Measurements from ENCODE around the gene GOLGA6C.
"Not testable (repeated sequence)": the region's sequence is repeated elsewhere in the genome, so short reads cannot be mapped to it uniquely, and the experiment has no call there.

Gene GOLGA6C

GRCh38 chr15:75298541-75299310 lies 40.6 kb downstream of the GOLGA6C start:
- not testable (repeated sequence) for H3K27me3 ChIP-seq (ENCODE audit: control insufficient read depth, insufficient read depth, low read length); H3K4me3 ChIP-seq (ENCODE audit: low read length); H3K27ac ChIP-seq (ENCODE audit: low read length); H3K36me3 ChIP-seq (ENCODE audit: control insufficient read depth, insufficient read depth, low read length); DNase-seq (ENCODE audit: low read depth, low spot score); H3K4me1 ChIP-seq (ENCODE audit: control insufficient read depth, insufficient read depth, low read length); H3K9me3 ChIP-seq (ENCODE audit: control insufficient read depth, insufficient read depth, low read length)
- WGBS (ENCODE audit: insufficient coverage, insufficient read length), result no CpG with 5 or more reads among the region's 13 CpGs

GRCh38 chr15:75299311-75299688 lies 41.2 kb downstream of the GOLGA6C start:
- H3K27me3 ChIP-seq (ENCODE audit: control insufficient read depth, insufficient read depth, low read length); DNase-seq (ENCODE audit: low read depth, low spot score); H3K36me3 ChIP-seq (ENCODE audit: control insufficient read depth, insufficient read depth, low read length); H3K4me1 ChIP-seq (ENCODE audit: control insufficient read depth, insufficient read depth, low read length); H3K9me3 ChIP-seq (ENCODE audit: control insufficient read depth, insufficient read depth, low read length); H3K27ac ChIP-seq (ENCODE audit: low read length); H3K4me3 ChIP-seq (ENCODE audit: low read length): not testable (repeated sequence)
- WGBS (ENCODE audit: insufficient coverage, insufficient read length), result no CpG with 5 or more reads among the region's 6 CpGs

GRCh38 chr15:75300026-75300425 lies 41.9 kb downstream of the GOLGA6C start:
- DNase-seq (ENCODE audit: low read depth, low spot score); H3K27me3 ChIP-seq (ENCODE audit: control insufficient read depth, insufficient read depth, low read length); H3K27ac ChIP-seq (ENCODE audit: low read length); H3K9me3 ChIP-seq (ENCODE audit: control insufficient read depth, insufficient read depth, low read length); H3K4me3 ChIP-seq (ENCODE audit: low read length); H3K36me3 ChIP-seq (ENCODE audit: control insufficient read depth, insufficient read depth, low read length); H3K4me1 ChIP-seq (ENCODE audit: control insufficient read depth, insufficient read depth, low read length): not testable (repeated sequence)
- WGBS (ENCODE audit: insufficient coverage, insufficient read length), result no CpG with 5 or more reads among the region's 6 CpGs

- no CpG with 5 or more reads among the region's 9 CpGs for WGBS (ENCODE audit: insufficient coverage, insufficient read length)
- DNase-seq (ENCODE audit: low read depth, low spot score), result no peak
- Histone ChIP-seq H3K27ac (ENCODE audit: low read length) (no peak overlapping the region), H3K27me3 (ENCODE audit: control insufficient read depth, insufficient read depth, low read length) (no peaks in the 10 kb centered on the region), H3K4me1 (ENCODE audit: control insufficient read depth, insufficient read depth, low read length) (no peaks in the 10 kb centered on the region), H3K4me3 (ENCODE audit: low read length) (no peak overlapping the region), H3K36me3 (ENCODE audit: control insufficient read depth, insufficient read depth, low read length) (no peaks in the 10 kb centered on the region), H3K9me3 (ENCODE audit: control insufficient read depth, insufficient read depth, low read length) (no peaks in the 10 kb centered on the region)
These were observed 44.2 kb downstream of the GOLGA6C start for GRCh38 chr15:75302318-75302717.

- not testable (repeated sequence) for DNase-seq (ENCODE audit: low read depth, low spot score); H3K36me3 ChIP-seq (ENCODE audit: control insufficient read depth, insufficient read depth, low read length); H3K27ac ChIP-seq (ENCODE audit: low read length); H3K4me1 ChIP-seq (ENCODE audit: control insufficient read depth, insufficient read depth, low read length); H3K9me3 ChIP-seq (ENCODE audit: control insufficient read depth, insufficient read depth, low read length); H3K27me3 ChIP-seq (ENCODE audit: control insufficient read depth, insufficient read depth, low read length); H3K4me3 ChIP-seq (ENCODE audit: low read length)
- no CpG with 5 or more reads among the region's 4 CpGs for WGBS (ENCODE audit: insufficient coverage, insufficient read length)
These were observed 44.6 kb downstream of the GOLGA6C start for GRCh38 chr15:75302753-75303152.

- no peaks in the 10 kb centered on the region for H3K36me3 ChIP-seq (ENCODE audit: control insufficient read depth, insufficient read depth, low read length)
- no peaks in the 10 kb centered on the region for H3K4me1 ChIP-seq (ENCODE audit: control insufficient read depth, insufficient read depth, low read length)
- DNase-seq (ENCODE audit: low read depth, low spot score), result no peak
- H3K27me3 ChIP-seq (ENCODE audit: control insufficient read depth, insufficient read depth, low read length), result no peaks in the 10 kb centered on the region
- WGBS (ENCODE audit: insufficient coverage, insufficient read length), result no CpG with 5 or more reads among the region's 3 CpGs
- H3K4me3 ChIP-seq (ENCODE audit: low read length), result no peak overlapping the region
- H3K9me3 ChIP-seq (ENCODE audit: control insufficient read depth, insufficient read depth, low read length), result no peaks in the 10 kb centered on the region
- no peak overlapping the region for H3K27ac ChIP-seq (ENCODE audit: low read length)
These were observed 48.1 kb downstream of the GOLGA6C start for GRCh38 chr15:75306188-75306587.

GRCh38 chr15:75307778-75308390 lies 49.8 kb downstream of the GOLGA6C start:
- H3K27me3 ChIP-seq (ENCODE audit: control insufficient read depth, insufficient read depth, low read length), result no peaks in the 10 kb centered on the region
- H3K4me1 ChIP-seq (ENCODE audit: control insufficient read depth, insufficient read depth, low read length), result no peaks in the 10 kb centered on the region
- no peaks in the 10 kb centered on the region for H3K36me3 ChIP-seq (ENCODE audit: control insufficient read depth, insufficient read depth, low read length)
- H3K9me3 ChIP-seq (ENCODE audit: control insufficient read depth, insufficient read depth, low read length), result no peaks in the 10 kb centered on the region
- H3K4me3 ChIP-seq (ENCODE audit: low read length), result no peak overlapping the region
- WGBS (ENCODE audit: insufficient coverage, insufficient read length), result no CpG with 5 or more reads among the region's 15 CpGs
- no peak overlapping the region for H3K27ac ChIP-seq (ENCODE audit: low read length)
- peak; percentile 67 for DNase-seq (ENCODE audit: low read depth, low spot score)

GRCh38 chr15:75309711-75310110 lies 51.6 kb downstream of the GOLGA6C start:
- Histone ChIP-seq H3K4me3 (ENCODE audit: low read length) (no peak overlapping the region), H3K36me3 (ENCODE audit: control insufficient read depth, insufficient read depth, low read length) (no peaks in the 10 kb centered on the region), H3K27ac (ENCODE audit: low read length) (no peak overlapping the region), H3K27me3 (ENCODE audit: control insufficient read depth, insufficient read depth, low read length) (no peaks in the 10 kb centered on the region), H3K4me1 (ENCODE audit: control insufficient read depth, insufficient read depth, low read length) (no peaks in the 10 kb centered on the region), H3K9me3 (ENCODE audit: control insufficient read depth, insufficient read depth, low read length) (no peaks in the 10 kb centered on the region)
- DNase-seq (ENCODE audit: low read depth, low spot score), result no peak

GRCh38 chr15:75312548-75312947 lies 54.4 kb downstream of the GOLGA6C start:
- not testable (repeated sequence) for H3K36me3 ChIP-seq (ENCODE audit: control insufficient read depth, insufficient read depth, low read length); H3K9me3 ChIP-seq (ENCODE audit: control insufficient read depth, insufficient read depth, low read length); DNase-seq (ENCODE audit: low read depth, low spot score); H3K27ac ChIP-seq (ENCODE audit: low read length); H3K4me3 ChIP-seq (ENCODE audit: low read length); H3K4me1 ChIP-seq (ENCODE audit: control insufficient read depth, insufficient read depth, low read length); H3K27me3 ChIP-seq (ENCODE audit: control insufficient read depth, insufficient read depth, low read length)
- WGBS (ENCODE audit: insufficient coverage, insufficient read length), result no CpG with 5 or more reads among the region's 1 CpG

GRCh38 chr15:75313116-75313845 lies 55.1 kb downstream of the GOLGA6C start:
- Histone ChIP-seq H3K27me3 (ENCODE audit: control insufficient read depth, insufficient read depth, low read length) (no peaks in the 10 kb centered on the region), H3K36me3 (ENCODE audit: control insufficient read depth, insufficient read depth, low read length) (no peaks in the 10 kb centered on the region), H3K9me3 (ENCODE audit: control insufficient read depth, insufficient read depth, low read length) (no peaks in the 10 kb centered on the region), H3K4me1 (ENCODE audit: control insufficient read depth, insufficient read depth, low read length) (no peaks in the 10 kb centered on the region), H3K27ac (ENCODE audit: low read length) (no peak overlapping the region), H3K4me3 (ENCODE audit: low read length) (no peak overlapping the region)
- no peak for DNase-seq (ENCODE audit: low read depth, low spot score)
- WGBS (ENCODE audit: insufficient coverage, insufficient read length), result no CpG with 5 or more reads among the region's 13 CpGs
